GM19351 (cell line): ENCODE results near the gene PEX11B.
A peak's percentile ranks its signal among the peaks of the same experiment; 100 is the strongest.

ENCODE experiments used
- ATAC-seq: cut with Tn5 transposase; IDR thresholded peaks from one replicate; pipeline ENCODE4 v1.9.1; 2021; ENCODE audit warnings: mild to moderate bottlenecking, moderate library complexity; ENCODE audit not compliant: unreplicated experiment

PEX11B gene

GRCh38 chr1:145912128-145912641 lies 6.3 kb downstream of the PEX11B start:
- ATAC-seq: no peak

- ATAC-seq: no peak
Measured at GRCh38 chr1:145908653-145909052, 9.9 kb downstream of the PEX11B start.

- no peak for ATAC-seq
Measured at GRCh38 chr1:145906954-145907753, 11.4 kb downstream of the PEX11B start.

- no peak for ATAC-seq
Measured at GRCh38 chr1:145901312-145902021, 17.1 kb downstream of the PEX11B start.

- no peak for ATAC-seq
Measured at GRCh38 chr1:145898756-145899155, 19.8 kb downstream of the PEX11B start.

- no peak for ATAC-seq
Measured at GRCh38 chr1:145897969-145898368, 20.5 kb downstream of the PEX11B start.

- ATAC-seq: no peak
Measured at GRCh38 chr1:145895471-145895870, 23.0 kb downstream of the PEX11B start.

- no peak for ATAC-seq
Measured at GRCh38 chr1:145893306-145894055, 25.0 kb downstream of the PEX11B start.

GRCh38 chr1:145892486-145893087 lies 25.9 kb downstream of the PEX11B start:
- no peak for ATAC-seq

- no peak for ATAC-seq
Measured at GRCh38 chr1:145891587-145892485, 26.7 kb downstream of the PEX11B start.

GRCh38 chr1:145891143-145891542 lies 27.4 kb downstream of the PEX11B start:
- no peak for ATAC-seq

- no peak for ATAC-seq
Measured at GRCh38 chr1:145889722-145890121, 28.8 kb downstream of the PEX11B start.

- no peak for ATAC-seq
Measured at GRCh38 chr1:145887631-145888030, 30.9 kb downstream of the PEX11B start.

GRCh38 chr1:145886816-145887215 lies 31.7 kb downstream of the PEX11B start:
- ATAC-seq: no peak

- no peak for ATAC-seq
Measured at GRCh38 chr1:145886390-145886789, 32.1 kb downstream of the PEX11B start.

- ATAC-seq: peak; percentile 100
Measured at GRCh38 chr1:145885738-145886287, 32.7 kb downstream of the PEX11B start, which contains the start of gene ANKRD35. ANKRD35 (minus strand) TSS chr1:145885866; CDS start chr1:145885758, 108 bp downstream.

GRCh38 chr1:145884675-145885074 lies 33.8 kb downstream of the PEX11B start:
- ATAC-seq: no peak

GRCh38 chr1:145879775-145880174 lies 38.7 kb downstream of the PEX11B start:
- no peak for ATAC-seq

- ATAC-seq: no peak
Measured at GRCh38 chr1:145878724-145879123, 39.8 kb downstream of the PEX11B start.
